ENCODE data around the gene CDKAL1.

GRCh38 chr6:21201187-21201586 is 666.9 kb downstream of the CDKAL1 start:
- TF ChIP-seq POLR2AphosphoS5 (IDR thresholded peaks at IDR 0.05; ENCODE audit: low read depth, low read length) (no peak), POLR2A (IDR thresholded peaks at IDR 0.05; ENCODE audit: low read depth, low read length) (no peak), TAF1 (IDR thresholded peaks at IDR 0.05; ENCODE audit: low read depth, low read length) (no peak), SPI1 (IDR thresholded peaks at IDR 0.05; ENCODE audit: low read depth, low read length) (no peak)
